Esophagus squamous epithelium (tissue), 5 donors: Measurements from ENCODE around the gene PANK1. TPM values are rescaled to one million over a fixed set of nuclear protein-coding genes. Genes with fewer than 3 reads are reported as not detected.

Experiments
- DNase-seq: peaks from one replicate; lab custom pipeline; 2025; lab: John Stamatoyannopoulos, UW
- H3K27ac ChIP-seq, 4 donors: fragments of 200-600 bp; sonication (generic); one replicate each; pipeline ENCODE4 v1.5.1; 2016 to 2019; ENCODE audit warnings: mild to moderate bottlenecking in 1 of 4
- H3K27me3 ChIP-seq, 4 donors: fragments of 200-600 bp; sonication (generic); 1 replicate in 3 of 4; 2 replicates in 1 of 4; pipeline versions ENCODE4 v1.5.1 to v1.6.0; 2017 to 2021; ENCODE audit warnings: antibody characterized with exemption in 1 of 4
- H3K36me3 ChIP-seq, 3 donors: fragments of 200-600 bp; sonication (generic); one replicate each; pipeline ENCODE4 v1.5.1; 2016 to 2019
- H3K4me1 ChIP-seq, 3 donors: fragments of 200-600 bp; sonication (generic); one replicate each; pipeline ENCODE4 v1.5.1; 2017 to 2019
- H3K4me3 ChIP-seq, 4 donors: fragments of 200-600 bp; sonication (generic); 1 replicate in 3 of 4; 2 replicates in 1 of 4; pipeline ENCODE4 v1.5.1; 2016 to 2019; ENCODE audit warnings: mild to moderate bottlenecking in 2 of 4, moderate library complexity in 1 of 4
- H3K9me3 ChIP-seq, 3 donors: fragments of 200-600 bp; sonication (generic); one replicate each; pipeline ENCODE4 v1.5.1; 2016 to 2019
- POLR2A ChIP-seq, 4 donors: fragments of 450-650 bp; IDR thresholded peaks; one replicate each; pipeline ENCODE4 v1.6.1; 2017; ENCODE audit warnings: antibody characterized with exemption in 4 of 4, mild to moderate bottlenecking in 4 of 4, moderate library complexity in 3 of 4
- WGBS, 2 donors: methylation state at CpG; one replicate each; pipeline ENCODE4 v1.1.5; 2018; 5-methylcytosine and 5-hydroxymethylcytosine counted together
- intact Hi-C: fragments of 100-400 bp; cut with DNase I; formaldehyde crosslinking; loops from one replicate; pipeline ENCODE4 v1.15.0; 2022
- total RNA-seq, 4 donors: library from RNA; depleted of rRNA; stranded (reverse); fragments of >200 nt; gene quantifications; one replicate each; pipeline ENCODE4 v1.1.0, GENCODE V29; 2016
- TF ChIP-seq, protein P1 (sequence below), 6 experiments: fragments of 450-650 bp in 4 of 6; fragments of 200-600 bp in 2 of 6; sonication (generic) in 2 of 6; IDR thresholded peaks; one replicate each; pipeline ENCODE4 v1.5.1; 2016 to 2019; ENCODE audit warnings: antibody characterized with exemption in 6 of 6, mild to moderate bottlenecking in 4 of 6, moderate library complexity in 4 of 6
- donor health status: DM: yes; HTN: yes; CAD: no.

PANK1 gene
- total RNA-seq, 4 donors from 2014 or later = 5.8 to 12.6 (median 7.9) TPM

DNA sequence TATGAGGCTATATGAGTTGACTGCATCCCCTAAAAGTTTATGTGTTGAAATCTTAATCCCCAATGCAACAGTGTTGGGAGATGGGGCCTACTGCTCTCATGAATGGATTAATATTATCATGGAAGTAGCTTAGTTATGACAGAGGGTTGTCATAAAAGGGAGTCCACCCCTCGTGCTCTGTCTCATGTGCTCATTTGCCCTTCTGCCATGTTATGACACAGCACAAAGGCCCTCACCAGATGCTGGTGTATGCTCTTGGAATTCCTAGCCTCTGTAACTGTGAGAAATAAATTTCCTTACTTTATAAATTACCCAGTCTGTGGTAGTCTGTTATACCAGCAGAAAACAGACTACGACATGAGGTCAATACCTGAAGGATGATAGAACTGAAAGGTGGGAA is 17.6 kb upstream of the PANK1 start:
- Histone ChIP-seq H3K36me3 (no peaks in the 10 kb centered on the region), H3K9me3 (no peaks in the 10 kb centered on the region), H3K4me1 (peaks cover 0 to 13% (median 0%) of the 10 kb centered on the region in 3 donors), H3K4me3 (no peak overlapping the region), H3K27ac (no peak overlapping the region), H3K27me3 (no peaks in the 10 kb centered on the region)
- intact Hi-C loops = no loop called here
- no peak for DNase-seq
- TF ChIP-seq POLR2A (IDR thresholded peaks at IDR 0.05) = no peak
- TF ChIP-seq, protein P1, sequence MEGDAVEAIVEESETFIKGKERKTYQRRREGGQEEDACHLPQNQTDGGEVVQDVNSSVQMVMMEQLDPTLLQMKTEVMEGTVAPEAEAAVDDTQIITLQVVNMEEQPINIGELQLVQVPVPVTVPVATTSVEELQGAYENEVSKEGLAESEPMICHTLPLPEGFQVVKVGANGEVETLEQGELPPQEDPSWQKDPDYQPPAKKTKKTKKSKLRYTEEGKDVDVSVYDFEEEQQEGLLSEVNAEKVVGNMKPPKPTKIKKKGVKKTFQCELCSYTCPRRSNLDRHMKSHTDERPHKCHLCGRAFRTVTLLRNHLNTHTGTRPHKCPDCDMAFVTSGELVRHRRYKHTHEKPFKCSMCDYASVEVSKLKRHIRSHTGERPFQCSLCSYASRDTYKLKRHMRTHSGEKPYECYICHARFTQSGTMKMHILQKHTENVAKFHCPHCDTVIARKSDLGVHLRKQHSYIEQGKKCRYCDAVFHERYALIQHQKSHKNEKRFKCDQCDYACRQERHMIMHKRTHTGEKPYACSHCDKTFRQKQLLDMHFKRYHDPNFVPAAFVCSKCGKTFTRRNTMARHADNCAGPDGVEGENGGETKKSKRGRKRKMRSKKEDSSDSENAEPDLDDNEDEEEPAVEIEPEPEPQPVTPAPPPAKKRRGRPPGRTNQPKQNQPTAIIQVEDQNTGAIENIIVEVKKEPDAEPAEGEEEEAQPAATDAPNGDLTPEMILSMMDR (IDR thresholded peaks at IDR 0.05) = no peak
- 83 to 92% methylated on average over 2 of the region's 2 CpGs for WGBS, 2 donors

DNA sequence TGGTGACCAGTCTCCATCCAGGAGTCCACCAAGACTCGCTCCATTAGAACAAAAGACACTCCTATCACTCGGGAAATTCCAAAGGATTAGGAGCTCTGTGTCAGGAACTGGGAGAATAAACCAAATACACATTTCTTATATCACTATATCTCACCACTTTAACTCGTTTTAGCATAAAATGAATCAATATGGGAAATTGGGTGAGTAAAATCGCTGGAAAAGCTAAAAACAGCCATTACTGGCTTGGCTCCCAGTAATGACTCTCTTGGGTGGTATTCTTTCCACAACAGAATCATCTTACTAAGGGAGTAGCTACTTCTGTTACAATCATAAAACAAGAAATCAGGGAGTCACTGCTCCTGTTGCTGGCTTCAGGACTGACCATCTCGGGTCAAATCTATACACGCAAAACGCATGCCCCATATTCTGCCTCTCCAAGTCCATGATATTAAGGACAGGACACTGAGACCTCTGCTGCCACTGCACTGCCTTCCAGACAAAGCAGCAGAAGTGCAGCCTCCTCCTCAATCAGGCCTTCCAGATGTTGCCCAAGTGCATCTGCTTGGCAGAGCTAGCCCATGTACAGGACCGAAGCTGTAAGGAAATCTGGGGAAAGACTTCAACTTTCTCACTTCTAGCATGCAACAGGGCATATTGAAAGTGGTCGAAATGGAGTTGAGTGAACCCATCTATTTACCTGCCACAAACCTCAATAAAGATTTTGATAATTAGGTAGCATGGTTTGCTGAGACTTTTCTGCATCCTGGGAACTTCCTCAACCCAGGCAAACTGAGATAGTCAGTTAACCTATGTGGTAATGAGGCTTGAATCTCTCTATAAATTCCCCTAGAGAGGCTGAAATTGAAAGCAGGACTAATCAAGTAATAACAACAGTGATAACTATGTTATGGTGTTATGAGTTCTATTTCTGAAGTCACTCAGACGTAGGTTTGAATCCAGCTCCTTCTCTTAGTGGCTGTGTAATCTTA is 14.4 kb upstream of the PANK1 start:
- 76% methylated on average over 10 of the region's 10 CpGs for WGBS, 2 donors
- Histone ChIP-seq H3K4me1 (no peaks in the 10 kb centered on the region), H3K27me3 (no peaks in the 10 kb centered on the region), H3K4me3 (no peak overlapping the region), H3K27ac (no peak overlapping the region), H3K9me3 (no peaks in the 10 kb centered on the region), H3K36me3 (no peaks in the 10 kb centered on the region)
- DNase-seq = no peak
- intact Hi-C loops = no loop called here
- TF ChIP-seq, protein P1 (IDR thresholded peaks at IDR 0.05) = no peak
- TF ChIP-seq POLR2A (IDR thresholded peaks at IDR 0.05) = no peak

DNA sequence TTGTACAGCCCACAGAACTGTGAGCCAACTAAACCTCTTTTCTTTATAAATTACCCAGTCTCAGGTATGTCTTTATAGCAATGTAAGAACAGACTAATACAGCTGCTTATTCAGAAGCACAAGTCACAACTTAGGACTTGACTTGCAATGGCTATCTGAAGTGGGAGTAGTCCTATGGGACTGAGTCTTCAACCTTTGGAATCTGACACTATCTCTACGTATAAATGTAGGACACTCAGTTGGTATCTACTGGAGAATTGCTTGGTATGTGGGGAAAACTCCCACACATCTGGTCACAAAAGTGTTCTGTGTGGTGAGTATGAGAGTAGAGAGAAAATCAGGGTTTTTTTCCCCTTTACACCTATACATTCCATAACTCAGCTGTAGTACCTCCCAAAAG is 12.3 kb upstream of the PANK1 start:
- H3K36me3 ChIP-seq = no peaks in the 10 kb centered on the region
- no peaks in the 10 kb centered on the region for H3K27me3 ChIP-seq
- no peaks in the 10 kb centered on the region for H3K4me1 ChIP-seq
- H3K4me3 ChIP-seq = no peak overlapping the region
- no peak for DNase-seq
- TF ChIP-seq POLR2A (IDR thresholded peaks at IDR 0.05) = no peak
- TF ChIP-seq, protein P1 (IDR thresholded peaks at IDR 0.05) = no peak
- 78 to 93% methylated on average over 1 of the region's 1 CpG for WGBS, 2 donors
- H3K9me3 ChIP-seq = no peaks in the 10 kb centered on the region
- intact Hi-C loops = no loop called here
- no peak overlapping the region for H3K27ac ChIP-seq

DNA sequence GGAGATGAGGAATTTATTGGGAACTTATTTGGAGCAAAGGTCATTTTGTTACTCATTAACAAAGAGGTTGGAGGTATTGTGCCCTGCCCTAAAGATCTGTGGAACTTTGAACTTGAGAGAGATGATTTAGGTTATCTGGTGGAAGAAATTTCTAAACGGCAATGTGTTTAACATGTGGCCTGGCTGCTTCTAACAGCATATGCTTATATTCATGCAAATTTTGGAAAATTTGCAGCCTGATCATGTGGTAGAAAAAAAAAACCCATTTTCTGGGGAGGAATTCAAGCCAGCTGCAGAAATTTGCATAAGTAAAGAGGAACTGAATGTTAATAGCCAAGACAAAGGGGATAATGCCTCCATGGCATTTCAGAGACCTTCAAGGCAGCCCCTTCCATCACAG is 10.7 kb upstream of the PANK1 start:
- no peak overlapping the region for H3K4me3 ChIP-seq
- H3K9me3 ChIP-seq = no peaks in the 10 kb centered on the region
- no peaks in the 10 kb centered on the region for H3K27me3 ChIP-seq
- 73 to 95% methylated on average over 1 of the region's 1 CpG for WGBS, 2 donors
- intact Hi-C loops = no loop called here
- no peaks in the 10 kb centered on the region for H3K36me3 ChIP-seq
- DNase-seq = no peak
- TF ChIP-seq POLR2A (IDR thresholded peaks at IDR 0.05) = no peak
- TF ChIP-seq, protein P1 (IDR thresholded peaks at IDR 0.05) = no peak
- H3K27ac ChIP-seq = no peak overlapping the region
- H3K4me1 ChIP-seq = no peaks in the 10 kb centered on the region

DNA sequence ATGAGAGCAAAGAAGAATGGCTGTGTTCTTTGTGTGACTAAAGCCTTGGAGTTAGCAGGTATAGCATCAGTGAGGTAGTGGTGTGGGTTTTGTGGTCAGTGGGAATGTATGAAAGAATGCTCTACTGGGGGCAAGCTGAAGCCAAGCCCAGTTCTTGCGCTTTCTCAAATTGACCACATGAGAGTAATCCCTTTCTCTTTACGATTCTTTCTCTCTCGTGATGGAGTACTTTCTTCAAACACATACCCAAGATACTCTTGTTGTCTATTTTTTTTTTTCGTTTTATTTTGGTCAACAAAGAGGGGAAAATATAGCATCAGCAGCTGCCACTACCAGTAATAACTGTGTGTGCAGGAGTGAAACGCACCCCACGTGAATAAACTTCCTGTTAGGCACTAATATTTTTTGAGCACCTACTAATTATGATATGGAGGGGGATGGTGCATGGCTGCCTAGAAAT is 8.4 kb upstream of the PANK1 start:
- H3K27me3 ChIP-seq = no peaks in the 10 kb centered on the region
- TF ChIP-seq, protein P1 (IDR thresholded peaks at IDR 0.05) = no peak
- TF ChIP-seq POLR2A (IDR thresholded peaks at IDR 0.05) = no peak
- DNase-seq = no peak
- H3K9me3 ChIP-seq = no peaks in the 10 kb centered on the region
- no peaks in the 10 kb centered on the region for H3K4me1 ChIP-seq
- H3K27ac ChIP-seq = no peak overlapping the region
- H3K4me3 ChIP-seq = no peak overlapping the region
- intact Hi-C loops = no loop called here
- WGBS, 2 donors = 68 to 75% methylated on average over 6 of the region's 6 CpGs
- no peaks in the 10 kb centered on the region for H3K36me3 ChIP-seq
